SK-N-SH (cell line): Measurements from ENCODE around the gene FOXP1. TPM values are rescaled to one million over a fixed set of nuclear protein-coding genes. Genes with fewer than 3 reads are reported as not detected.
A peak's percentile ranks its signal among the peaks of the same experiment; 100 is the strongest.

Experiments used
- CTCF ChIA-PET: fragments of 300-600, 350-600 bp; formaldehyde crosslinking; extraction: SDS; loops from one replicate; lab custom pipeline; 2021; lab: Yijun Ruan, JAX
- POLR2A ChIA-PET: fragments of 350-600 bp; sonication (Branson Sonifier 250); formaldehyde crosslinking; extraction: SDS; loops from one replicate; lab custom pipeline; 2020; ENCODE audit warnings: antibody characterized with exemption, inconsistent platforms; lab: Yijun Ruan, JAX
- DNase-seq: peaks from one replicate; pipeline ENCODE4 v3.0.0; 2012
- H2AFZ ChIP-seq: fragments of 200-600 bp; sonication (generic); 2 replicates; pipeline ENCODE4 v1.8.1; 2016; ENCODE audit warnings: antibody characterized with exemption, mild to moderate bottlenecking, low read depth
- H3F3A ChIP-seq: fragments of 200-600 bp; sonication (generic); replicated peaks from 2 replicates; pipeline ENCODE3; 2016; ENCODE audit warnings: antibody characterized with exemption, mild to moderate bottlenecking; ENCODE audit not compliant: insufficient read depth
- H3K27ac ChIP-seq, 2 experiments: fragments of 200-500 bp in 1 of 2; fragments of 200-600 bp in 1 of 2; sonication (Bioruptor generic) in 1 of 2; sonication (generic), shearing (Covaris generic) in 1 of 2; 2 replicates each; pipeline versions ENCODE4 v1.5.1 to v1.6.1; 2014 to 2016; ENCODE audit warnings: low read depth in 2 of 2, inconsistent platforms in 1 of 2, low read length in 1 of 2, mild to moderate bottlenecking in 1 of 2, mixed read lengths in 1 of 2
- H3K27me3 ChIP-seq: fragments of 200-600 bp; sonication (generic), shearing (Covaris generic); 2 replicates; pipeline ENCODE4 v1.6.1; 2016; ENCODE audit warnings: mixed run types; ENCODE audit not compliant: insufficient read depth
- H3K36me3 ChIP-seq, 2 experiments: fragments of 200-500 bp in 1 of 2; fragments of 200-600 bp in 1 of 2; sonication (Bioruptor generic) in 1 of 2; sonication (generic) in 1 of 2; replicated peaks in 1 of 2; 2 replicates each; pipeline versions ENCODE3 to v1.5.1; 2014 to 2016; ENCODE audit warnings: low read length in 1 of 2, mild to moderate bottlenecking in 1 of 2; ENCODE audit not compliant: insufficient read depth in 2 of 2, control insufficient read depth in 1 of 2
- H3K4me1 ChIP-seq, 2 experiments: fragments of 200-500 bp in 1 of 2; fragments of 200-600 bp in 1 of 2; sonication (Bioruptor generic) in 1 of 2; sonication (generic), shearing (Covaris generic) in 1 of 2; 2 replicates each; pipeline versions ENCODE4 v1.5.1 to v1.6.1; 2014 to 2016; ENCODE audit warnings: low read depth in 1 of 2, low read length in 1 of 2, mixed run types in 1 of 2; ENCODE audit not compliant: insufficient read depth in 2 of 2, control insufficient read depth in 1 of 2
- H3K4me2 ChIP-seq: fragments of 200-600 bp; sonication (generic), shearing (Covaris generic); 2 replicates; pipeline ENCODE4 v1.6.1; 2017; ENCODE audit warnings: mixed run types
- H3K4me3 ChIP-seq, 2 experiments: fragments of 200-500 bp in 1 of 2; fragments of 200-600 bp in 1 of 2; sonication (Bioruptor generic) in 1 of 2; sonication (generic), shearing (Covaris generic) in 1 of 2; 2 replicates each; pipeline versions ENCODE4 v1.5.1 to v1.8.1; 2014 to 2016; ENCODE audit warnings: low read depth in 2 of 2, inconsistent platforms in 1 of 2, low read length in 1 of 2, mild to moderate bottlenecking in 1 of 2, mixed read lengths in 1 of 2, moderate library complexity in 1 of 2
- H3K79me2 ChIP-seq: fragments of 200-600 bp; sonication (generic); 2 replicates; pipeline ENCODE4 v1.8.1; 2017; ENCODE audit warnings: mild to moderate bottlenecking; ENCODE audit not compliant: insufficient read depth
- H3K9ac ChIP-seq: fragments of 200-600 bp; sonication (generic); 2 replicates; pipeline ENCODE4 v1.6.1; 2017; ENCODE audit warnings: mixed run types
- H3K9me2 ChIP-seq: fragments of 200-600 bp; sonication (generic); 2 replicates; pipeline ENCODE4 v1.6.1; 2017; ENCODE audit warnings: mixed run types
- H3K9me3 ChIP-seq: fragments of 200-600 bp; sonication (generic); 2 replicates; pipeline ENCODE4 v1.6.1; 2017; ENCODE audit warnings: mixed run types, mild to moderate bottlenecking, moderate library complexity
- H4K20me1 ChIP-seq: fragments of 200-600 bp; sonication (generic); 2 replicates; pipeline ENCODE4 v1.6.1; 2017; ENCODE audit warnings: mild to moderate bottlenecking, mixed run types; ENCODE audit not compliant: insufficient read depth
- FOXM1 ChIP-seq: IDR thresholded peaks from 2 replicates; pipeline ENCODE4 v1.4.0; 2012; ENCODE audit warnings: low read depth, mild to moderate bottlenecking
- MAX ChIP-seq: IDR thresholded peaks from 2 replicates; pipeline ENCODE4 v1.4.0; 2012; ENCODE audit warnings: low read depth
- NFIC ChIP-seq: IDR thresholded peaks from 2 replicates; pipeline ENCODE4 v1.4.0; 2012; ENCODE audit warnings: borderline replicate concordance
- SIN3A ChIP-seq: IDR thresholded peaks from 2 replicates; pipeline ENCODE4 v1.6.1; 2012; ENCODE audit warnings: low read depth, mild to moderate bottlenecking, low read length, moderate library complexity, borderline replicate concordance
- TCF12 ChIP-seq: IDR thresholded peaks from 2 replicates; pipeline ENCODE4 v1.4.0; 2012
- YY1 ChIP-seq: IDR thresholded peaks from 2 replicates; pipeline ENCODE4 v1.4.0; 2012; ENCODE audit warnings: low read depth, mild to moderate bottlenecking
- WGBS: methylation state at CpG from one replicate; pipeline ENCODE4 v1.1.6; 2017; ENCODE audit warnings: low lambda C conversion rate; 5-methylcytosine and 5-hydroxymethylcytosine counted together
- polyA plus RNA-seq, 3 experiments: library from polyadenylated mRNA; depleted of rRNA; stranded (reverse); fragments of >200 nt; gene quantifications; 2 replicates each; pipeline ENCODE4 v1.2.3, GENCODE V29; 2012

Gene FOXP1
- polyA plus RNA-seq, 1 of the 3 experiments (the other 2 are of a cell fraction) = 8.8 TPM

- H3K27ac ChIP-seq = peak overlapping the region; percentile 39 to 97; a peak in 3 of 4 replicates
- peaks cover 31% of the 10 kb centered on the region for H3F3A ChIP-seq
- DNase-seq = no peak
- no peak overlapping the region for H3K4me3 ChIP-seq
- ChIA-PET CTCF (interaction anchor here (0.6 kb wide), 1 partner anchor 129 kb away, joined by 3 read pairs; no protein-coding TSS in a partner anchor), POLR2A (no interaction called here)
- peak overlapping the region; percentile 61; the same call in 1 of the 2 replicates for H3K9ac ChIP-seq
- peaks cover 100% of the 10 kb centered on the region for H3K79me2 ChIP-seq
- H3K9me2 ChIP-seq = no peaks in the 10 kb centered on the region
- H3K27me3 ChIP-seq = no peaks in the 10 kb centered on the region
- H2AFZ ChIP-seq = no peak overlapping the region
- H4K20me1 ChIP-seq = no peaks in the 10 kb centered on the region
- H3K36me3 ChIP-seq = peaks cover 14 to 31% of the 10 kb centered on the region in 2 experiments
- peak overlapping the region; percentile 38 for H3K4me2 ChIP-seq
- H3K4me1 ChIP-seq = peaks cover 52 to 72% of the 10 kb centered on the region in 2 experiments
- WGBS = 53% methylated on average over 11 of the region's 11 CpGs
- TF ChIP-seq MAX (no peak), TCF12 (peak; percentile 27; the same call in 1 of the 2 replicates), NFIC (peak; percentile 51; the same call in 1 of the 2 replicates)
- H3K9me3 ChIP-seq = no peaks in the 10 kb centered on the region
Measured at GRCh38 chr3:71055257-71056001, 528.1 kb downstream of the FOXP1 start.

- no peak overlapping the region for H3K4me2 ChIP-seq
- DNase-seq = no peak
- H4K20me1 ChIP-seq = no peaks in the 10 kb centered on the region
- peaks cover 15 to 36% of the 10 kb centered on the region in 2 experiments for H3K36me3 ChIP-seq
- H3K27ac ChIP-seq = peak overlapping the region in 1 of 2 experiments; percentile 97; a peak in 1 of 4 replicates
- no peak overlapping the region for H3K4me3 ChIP-seq
- ChIA-PET CTCF (no interaction called here), POLR2A (no interaction called here)
- no peak overlapping the region for H2AFZ ChIP-seq
- peaks cover 100% of the 10 kb centered on the region for H3K79me2 ChIP-seq
- TF ChIP-seq YY1 = no peak
- no peak for TF ChIP-seq SIN3A
- no peaks in the 10 kb centered on the region for H3K9me2 ChIP-seq
- no peak overlapping the region for H3K9ac ChIP-seq
- H3K9me3 ChIP-seq = no peaks in the 10 kb centered on the region
- no peaks in the 10 kb centered on the region for H3K27me3 ChIP-seq
- peaks cover 31% of the 10 kb centered on the region for H3F3A ChIP-seq
- H3K4me1 ChIP-seq = peaks cover 52 to 70% of the 10 kb centered on the region in 2 experiments
- 92% methylated on average over 5 of the region's 5 CpGs for WGBS
Measured at GRCh38 chr3:71054312-71054711, 529.2 kb downstream of the FOXP1 start.

GRCh38 chr3:71053495-71053894, 530.0 kb downstream of the FOXP1 start:
- POLR2A ChIA-PET = no interaction called here
- Histone ChIP-seq H3K4me1 (peaks cover 51 to 62% of the 10 kb centered on the region in 2 experiments), H3K27ac (peak overlapping the region; percentile 41 to 63; a peak in 2 of 4 replicates), H3K9me3 (no peaks in the 10 kb centered on the region), H3K36me3 (peaks cover 15 to 42% of the 10 kb centered on the region in 2 experiments), H2AFZ (no peak overlapping the region), H4K20me1 (no peaks in the 10 kb centered on the region), H3K9me2 (no peaks in the 10 kb centered on the region), H3F3A (peaks cover 31% of the 10 kb centered on the region), H3K4me3 (no peak overlapping the region), H3K27me3 (no peaks in the 10 kb centered on the region), H3K4me2 (no peak overlapping the region), H3K79me2 (peaks cover 100% of the 10 kb centered on the region), H3K9ac (no peak overlapping the region)
- 92% methylated on average over 4 of the region's 4 CpGs for WGBS
- no peak for TF ChIP-seq FOXM1
- DNase-seq = no peak
- CTCF ChIA-PET = interaction anchor here (0.7 to 1.3 kb wide), 2 partner anchors 12 to 48 kb away, joined by 3 to 4 read pairs; no protein-coding TSS in a partner anchor
